ENCODE results near the gene SPTB. TPM values are rescaled to one million over a fixed set of nuclear protein-coding genes. Genes with fewer than 3 reads are reported as not detected.

The SPTB gene
- polyA plus RNA-seq, 1 donor (not counting 4 experiments of a cell fraction or from before 2014, with no cell fraction given) = not detected

DNA sequence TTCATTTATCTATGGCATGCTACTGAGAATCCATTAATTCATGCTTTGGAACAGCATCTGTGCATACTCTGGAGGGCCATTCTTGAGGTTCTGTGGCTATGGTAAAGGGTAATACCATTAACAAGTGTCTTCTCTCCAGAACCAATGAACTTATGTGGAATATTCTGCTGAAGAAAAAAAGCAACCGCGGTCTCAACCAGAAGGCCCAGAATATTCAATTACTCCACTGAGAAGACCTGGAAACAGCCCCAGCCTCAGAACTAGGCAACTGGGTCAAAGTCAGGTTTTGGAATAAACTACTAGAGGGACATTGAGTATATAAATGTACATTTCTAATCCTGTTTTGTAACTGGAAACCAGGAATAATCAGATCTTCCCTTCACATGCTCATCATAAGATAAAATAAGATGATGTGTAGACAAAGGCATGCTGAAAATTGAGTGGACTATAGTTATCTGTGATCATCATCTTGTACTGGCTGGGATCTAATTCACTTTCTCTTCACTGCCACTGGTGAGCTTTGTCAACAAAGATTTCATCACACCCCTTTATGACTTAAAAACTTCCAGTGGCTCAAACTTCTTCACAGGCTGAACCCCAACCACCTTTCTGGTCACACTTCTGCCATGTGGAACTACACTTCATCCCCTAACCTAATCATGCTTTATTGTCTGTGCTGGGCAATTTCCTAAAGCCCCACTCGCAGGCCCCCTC is 6.0 kb downstream of the SPTB start:
- no peak for FAIRE-seq
- Histone ChIP-seq H3K4me3 (ENCODE audit: control insufficient read depth in 2 of 3, extremely low read depth in 1 of 3, insufficient read depth in 2 of 3, low read depth in 1 of 3, low read length in 3 of 3) (no peak overlapping the region), H3K9me1 (ENCODE audit: control insufficient read depth, extremely low read depth, insufficient read depth, low read length) (no peaks in the 10 kb centered on the region), H3K9ac (ENCODE audit: control insufficient read depth, extremely low read depth, insufficient read depth, low read length) (no peak overlapping the region), H3K79me2 (ENCODE audit: control insufficient read depth, insufficient read depth, low read length) (no peaks in the 10 kb centered on the region), H3K27me3 (ENCODE audit: control insufficient read depth, extremely low read depth, insufficient read depth, low read length) (peaks cover 23% of the 10 kb centered on the region), H3K36me3 (ENCODE audit: control insufficient read depth in 2 of 2, extremely low read depth in 1 of 2, insufficient read depth in 2 of 2, low read length in 2 of 2) (no peaks in the 10 kb centered on the region), H3K4me1 (ENCODE audit: control insufficient read depth, extremely low read depth, insufficient read depth, low read length) (no peaks in the 10 kb centered on the region), H2AFZ (ENCODE audit: control insufficient read depth, low read length) (no peak overlapping the region), H3K27ac (ENCODE audit: control insufficient read depth, insufficient read depth, low read length) (no peak overlapping the region), H3K4me2 (ENCODE audit: control insufficient read depth, extremely low read depth, insufficient read depth, low read depth, low read length) (no peak overlapping the region), H4K20me1 (ENCODE audit: control insufficient read depth, extremely low read depth, insufficient read depth, low read length) (no peaks in the 10 kb centered on the region), H3K9me3 (ENCODE audit: control insufficient read depth, low read depth, low read length) (peaks cover 3% of the 10 kb centered on the region)
- dilution Hi-C loops (cut with MboI; ENCODE audit: extremely low pct_ligation_motif_present, low sequenced_read_pairs) = no loop called here
- TF ChIP-seq EZH2 (IDR thresholded peaks at IDR 0.05; ENCODE audit: low read length) (no peak), CTCF (optimal IDR thresholded peaks at IDR 0.05 in 1 of 3, IDR thresholded peaks at IDR 0.05 in 1 of 3, conservative IDR thresholded peaks at IDR 0.05 in 1 of 3; ENCODE audit: extremely low read depth in 1 of 3, insufficient read depth in 2 of 3, low read length in 3 of 3) (no peak)
- DNase-seq (ENCODE audit: low read depth, low spot score) = no peak

DNA sequence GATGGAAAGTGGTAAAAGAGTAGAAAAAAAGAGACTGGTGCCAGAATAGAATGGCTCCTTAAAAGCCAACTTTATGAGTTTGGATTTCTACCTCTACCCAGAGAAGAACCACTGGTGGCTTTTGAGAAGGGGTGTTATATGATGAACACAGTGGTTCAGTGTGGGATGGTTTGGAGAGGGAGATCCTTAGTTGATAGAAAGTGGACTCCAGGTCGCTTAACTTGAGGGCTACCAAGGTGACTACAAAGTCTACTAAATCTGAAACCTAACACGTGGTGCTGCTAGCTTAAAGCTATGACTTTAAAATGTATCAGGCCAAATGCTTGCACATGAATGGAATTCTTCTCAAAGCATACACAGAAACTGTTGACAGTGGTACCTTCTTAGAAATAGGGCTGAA is 8.4 kb downstream of the SPTB start:
- no peaks in the 10 kb centered on the region for H4K20me1 ChIP-seq (ENCODE audit: control insufficient read depth, extremely low read depth, insufficient read depth, low read length)
- H3K36me3 ChIP-seq (ENCODE audit: control insufficient read depth in 2 of 2, extremely low read depth in 1 of 2, insufficient read depth in 2 of 2, low read length in 2 of 2) = no peaks in the 10 kb centered on the region
- H3K4me2 ChIP-seq (ENCODE audit: control insufficient read depth, extremely low read depth, insufficient read depth, low read depth, low read length) = no peak overlapping the region
- no peak overlapping the region for H3K27ac ChIP-seq (ENCODE audit: control insufficient read depth, insufficient read depth, low read length)
- no peaks in the 10 kb centered on the region for H3K79me2 ChIP-seq (ENCODE audit: control insufficient read depth, insufficient read depth, low read length)
- FAIRE-seq = no peak
- H3K9me1 ChIP-seq (ENCODE audit: control insufficient read depth, extremely low read depth, insufficient read depth, low read length) = no peaks in the 10 kb centered on the region
- H3K4me3 ChIP-seq (ENCODE audit: control insufficient read depth in 2 of 3, extremely low read depth in 1 of 3, insufficient read depth in 2 of 3, low read depth in 1 of 3, low read length in 3 of 3) = no peak overlapping the region
- DNase-seq (ENCODE audit: low read depth, low spot score) = no peak
- no peak overlapping the region for H2AFZ ChIP-seq (ENCODE audit: control insufficient read depth, low read length)
- peaks cover 3% of the 10 kb centered on the region for H3K9me3 ChIP-seq (ENCODE audit: control insufficient read depth, low read depth, low read length)
- H3K9ac ChIP-seq (ENCODE audit: control insufficient read depth, extremely low read depth, insufficient read depth, low read length) = no peak overlapping the region
- H3K4me1 ChIP-seq (ENCODE audit: control insufficient read depth, extremely low read depth, insufficient read depth, low read length) = no peaks in the 10 kb centered on the region
- TF ChIP-seq CTCF (optimal IDR thresholded peaks at IDR 0.05 in 1 of 3, IDR thresholded peaks at IDR 0.05 in 1 of 3, conservative IDR thresholded peaks at IDR 0.05 in 1 of 3; ENCODE audit: extremely low read depth in 1 of 3, insufficient read depth in 2 of 3, low read length in 3 of 3) = no peak
- no peak for TF ChIP-seq EZH2 (IDR thresholded peaks at IDR 0.05; ENCODE audit: low read length)
- dilution Hi-C loops (cut with MboI; ENCODE audit: extremely low pct_ligation_motif_present, low sequenced_read_pairs) = no loop called here
- peaks cover 7% of the 10 kb centered on the region for H3K27me3 ChIP-seq (ENCODE audit: control insufficient read depth, extremely low read depth, insufficient read depth, low read length)

Data from keratinocyte (primary cell).